DND-41 (cell line): ENCODE measurements around the gene CHMP5.

Experiments used
- ATAC-seq: fragments of 200-7000 bp; cut with Tn5 transposase; 3 replicates; pipeline ENCODE4 v1.9.1; 2021; ENCODE audit warnings: low read depth; ENCODE audit not compliant: insufficient read depth
- DNase-seq: peaks from one replicate; pipeline ENCODE4 v3.0.0-alpha.2; 2020
- H2AFZ ChIP-seq: 2 replicates; pipeline ENCODE4 v1.6.0; 2012; ENCODE audit warnings: low read depth, low read length
- H3K27ac ChIP-seq: 2 replicates; pipeline ENCODE4 v1.5.1; 2012; ENCODE audit warnings: low read length, inconsistent platforms
- H3K27me3 ChIP-seq: fragments of 200-600 bp; sonication (generic); 2 replicates; pipeline ENCODE4 v1.6.0; 2012; ENCODE audit warnings: low read length, mild to moderate bottlenecking, inconsistent platforms; ENCODE audit not compliant: insufficient read depth, poor library complexity
- H3K36me3 ChIP-seq: 2 replicates; pipeline ENCODE4 v1.5.1; 2012; ENCODE audit warnings: low read length, inconsistent platforms; ENCODE audit not compliant: insufficient read depth
- H3K4me1 ChIP-seq: 2 replicates; pipeline ENCODE4 v1.5.1; 2012; ENCODE audit warnings: mild to moderate bottlenecking, low read length; ENCODE audit not compliant: insufficient read depth
- H3K4me2 ChIP-seq: 2 replicates; pipeline ENCODE4 v1.6.0; 2012; ENCODE audit warnings: mild to moderate bottlenecking, moderate library complexity, low read length, inconsistent platforms; ENCODE audit not compliant: insufficient read depth
- H3K4me3 ChIP-seq, 2 experiments: fragments of 200-600 bp in 1 of 2; shearing (Covaris generic) in 1 of 2; 2 replicates each; pipeline ENCODE4 v1.5.1; 2012 to 2016; ENCODE audit warnings: inconsistent platforms in 2 of 2, low read length in 2 of 2, mild to moderate bottlenecking in 2 of 2, low read depth in 1 of 2, moderate library complexity in 1 of 2
- H3K79me2 ChIP-seq: 2 replicates; pipeline ENCODE4 v1.6.0; 2012; ENCODE audit warnings: low read length, inconsistent platforms; ENCODE audit not compliant: insufficient read depth
- H3K9ac ChIP-seq: 2 replicates; pipeline ENCODE4 v1.6.0; 2012; ENCODE audit warnings: low read depth, mild to moderate bottlenecking, inconsistent platforms, low read length, moderate library complexity
- H3K9me3 ChIP-seq: 2 replicates; pipeline ENCODE4 v1.5.1; 2012; ENCODE audit warnings: low read length, moderate library complexity, mild to moderate bottlenecking, inconsistent platforms; ENCODE audit not compliant: insufficient read depth, severe bottlenecking
- H4K20me1 ChIP-seq: 2 replicates; pipeline ENCODE4 v1.6.0; 2012; ENCODE audit warnings: low read length; ENCODE audit not compliant: insufficient read depth
- EZH2 ChIP-seq: IDR thresholded peaks from 3 replicates; pipeline ENCODE4 v1.6.1; 2012; ENCODE audit warnings: borderline replicate concordance, low read depth, mild to moderate bottlenecking, moderate library complexity, low read length, inconsistent platforms; ENCODE audit not compliant: severe bottlenecking
- TF ChIP-seq, protein P1 (sequence below): IDR thresholded peaks from 2 replicates; pipeline ENCODE4 v1.5.1; 2012; ENCODE audit warnings: borderline replicate concordance, low read length, moderate library complexity, mild to moderate bottlenecking; ENCODE audit not compliant: poor library complexity, severe bottlenecking; ENCODE audit errors: extremely low read depth

The CHMP5 gene

DNA sequence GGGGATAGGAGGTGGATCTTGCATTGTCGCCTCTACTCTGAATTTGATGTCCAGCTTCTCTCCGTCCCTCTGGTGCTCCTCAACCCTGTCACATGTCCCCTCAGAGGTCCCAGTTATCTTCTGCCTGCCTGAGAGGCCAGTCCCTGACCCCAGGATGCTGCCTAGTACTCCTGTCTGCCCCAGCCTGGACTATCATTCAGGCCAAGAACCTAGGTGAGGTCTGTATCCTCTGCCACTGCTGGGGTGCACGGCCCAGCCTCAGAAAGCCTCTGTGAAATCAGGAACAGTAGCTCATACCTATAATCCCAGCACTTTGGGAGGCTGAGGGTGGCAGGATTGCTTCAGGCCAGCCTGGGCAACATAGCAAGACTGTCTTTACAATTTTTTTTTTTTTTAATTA lies 16.2 kb upstream of the CHMP5 start:
- H3K27ac ChIP-seq = no peak overlapping the region
- H2AFZ ChIP-seq = no peak overlapping the region
- H4K20me1 ChIP-seq = no peaks in the 10 kb centered on the region
- H3K27me3 ChIP-seq = no peaks in the 10 kb centered on the region
- H3K79me2 ChIP-seq = no peaks in the 10 kb centered on the region
- H3K36me3 ChIP-seq = peaks cover 12% of the 10 kb centered on the region; the same call in 1 of the 2 replicates
- H3K9me3 ChIP-seq = no peaks in the 10 kb centered on the region
- H3K4me3 ChIP-seq = no peak overlapping the region
- TF ChIP-seq, protein P1, sequence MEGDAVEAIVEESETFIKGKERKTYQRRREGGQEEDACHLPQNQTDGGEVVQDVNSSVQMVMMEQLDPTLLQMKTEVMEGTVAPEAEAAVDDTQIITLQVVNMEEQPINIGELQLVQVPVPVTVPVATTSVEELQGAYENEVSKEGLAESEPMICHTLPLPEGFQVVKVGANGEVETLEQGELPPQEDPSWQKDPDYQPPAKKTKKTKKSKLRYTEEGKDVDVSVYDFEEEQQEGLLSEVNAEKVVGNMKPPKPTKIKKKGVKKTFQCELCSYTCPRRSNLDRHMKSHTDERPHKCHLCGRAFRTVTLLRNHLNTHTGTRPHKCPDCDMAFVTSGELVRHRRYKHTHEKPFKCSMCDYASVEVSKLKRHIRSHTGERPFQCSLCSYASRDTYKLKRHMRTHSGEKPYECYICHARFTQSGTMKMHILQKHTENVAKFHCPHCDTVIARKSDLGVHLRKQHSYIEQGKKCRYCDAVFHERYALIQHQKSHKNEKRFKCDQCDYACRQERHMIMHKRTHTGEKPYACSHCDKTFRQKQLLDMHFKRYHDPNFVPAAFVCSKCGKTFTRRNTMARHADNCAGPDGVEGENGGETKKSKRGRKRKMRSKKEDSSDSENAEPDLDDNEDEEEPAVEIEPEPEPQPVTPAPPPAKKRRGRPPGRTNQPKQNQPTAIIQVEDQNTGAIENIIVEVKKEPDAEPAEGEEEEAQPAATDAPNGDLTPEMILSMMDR = no peak
- no peak for TF ChIP-seq EZH2
- ATAC-seq = no peak
- no peak overlapping the region for H3K4me2 ChIP-seq
- no peak overlapping the region for H3K9ac ChIP-seq
- no peaks in the 10 kb centered on the region for H3K4me1 ChIP-seq
- DNase-seq = no peak

DNA sequence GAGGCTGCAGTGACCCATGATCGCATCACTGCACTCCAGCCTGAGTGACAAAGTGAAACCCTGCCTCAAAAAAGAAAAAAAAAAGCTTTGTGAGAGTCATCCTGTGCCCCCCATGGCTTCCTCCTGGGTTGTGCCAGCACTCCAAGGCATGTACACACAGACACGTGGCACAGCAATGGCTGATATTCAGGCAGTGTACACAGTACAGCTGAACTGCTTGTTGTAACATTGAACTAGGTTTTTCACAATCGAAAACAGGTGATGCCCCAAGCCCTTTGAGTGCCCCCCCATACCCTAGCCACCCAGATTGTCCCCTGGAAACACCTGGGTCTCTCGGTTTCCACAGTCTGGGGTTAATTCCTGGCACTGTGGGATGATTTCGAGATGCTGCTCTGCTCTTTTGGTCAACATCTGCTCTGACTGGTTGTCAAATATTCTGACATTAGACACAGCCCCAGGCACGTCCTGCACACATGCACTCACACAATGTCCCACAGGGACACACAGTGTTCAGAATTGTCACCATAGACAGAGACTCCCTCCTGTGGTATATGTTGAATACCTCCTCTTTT lies 15.7 kb upstream of the CHMP5 start:
- Histone ChIP-seq H3K27ac (no peak overlapping the region), H3K79me2 (no peaks in the 10 kb centered on the region), H3K4me3 (no peak overlapping the region), H3K27me3 (no peaks in the 10 kb centered on the region), H3K4me1 (no peaks in the 10 kb centered on the region), H3K9ac (no peak overlapping the region), H3K36me3 (peaks cover 13% of the 10 kb centered on the region; the same call in 1 of the 2 replicates), H3K4me2 (no peak overlapping the region), H2AFZ (no peak overlapping the region), H4K20me1 (no peaks in the 10 kb centered on the region), H3K9me3 (no peaks in the 10 kb centered on the region)
- DNase-seq = no peak
- TF ChIP-seq, protein P1 = no peak
- no peak for TF ChIP-seq EZH2
- ATAC-seq = 0 out of 3 replicates have a peak, but pooled peaks have one; percentile 14

DNA sequence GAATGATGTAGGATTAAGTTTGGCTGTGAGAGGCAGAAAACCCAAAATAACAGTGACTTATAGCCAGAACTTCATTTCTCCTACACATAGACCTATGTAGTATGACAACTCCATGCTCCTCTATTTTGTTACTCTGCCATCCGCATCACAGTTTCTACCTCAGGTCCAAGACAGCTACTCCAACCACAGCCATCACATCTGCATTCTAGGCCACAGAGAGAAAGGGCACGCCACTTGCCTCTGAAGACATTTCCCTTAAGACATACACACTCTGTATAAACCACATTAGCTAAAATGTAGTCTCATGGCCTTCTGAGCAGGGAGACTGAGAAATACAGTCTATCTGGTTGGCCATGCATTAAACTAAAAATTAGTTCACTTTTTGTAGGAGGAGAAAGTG lies 14.9 kb upstream of the CHMP5 start:
- no peak for DNase-seq
- Histone ChIP-seq H3K79me2 (no peaks in the 10 kb centered on the region), H4K20me1 (no peaks in the 10 kb centered on the region), H2AFZ (no peak overlapping the region), H3K4me1 (no peaks in the 10 kb centered on the region), H3K9me3 (no peaks in the 10 kb centered on the region), H3K27me3 (no peaks in the 10 kb centered on the region), H3K27ac (no peak overlapping the region), H3K36me3 (peaks cover 21% of the 10 kb centered on the region), H3K9ac (no peak overlapping the region), H3K4me2 (no peak overlapping the region), H3K4me3 (no peak overlapping the region)
- TF ChIP-seq, protein P1 = no peak
- no peak for TF ChIP-seq EZH2
- ATAC-seq = no peak

DNA sequence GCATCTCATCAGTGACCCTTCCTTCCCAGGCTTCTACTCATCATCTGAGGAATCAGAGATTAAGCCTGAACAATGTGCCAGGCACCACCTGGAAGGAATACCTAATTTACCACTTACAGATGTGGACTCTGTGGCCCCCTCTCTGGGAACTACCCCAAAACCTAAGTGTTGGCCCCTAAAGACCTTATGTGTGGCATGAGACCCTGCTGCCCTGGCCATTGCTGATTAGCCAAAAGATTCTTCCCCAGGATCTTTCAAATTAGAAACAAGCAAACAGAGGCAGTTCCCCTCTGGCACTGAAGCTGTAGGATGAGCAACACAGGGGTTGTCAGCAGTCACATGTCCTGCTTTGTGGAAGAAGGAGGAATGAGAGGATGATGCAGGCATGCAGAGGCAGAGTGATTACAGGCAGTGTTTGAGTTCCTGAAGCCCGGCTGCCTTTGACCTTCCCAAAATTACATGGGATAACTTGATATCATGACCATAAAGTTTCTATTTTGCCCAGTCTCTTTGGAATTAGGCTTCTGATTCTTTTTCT lies 14.3 kb upstream of the CHMP5 start:
- no peaks in the 10 kb centered on the region for H3K27me3 ChIP-seq
- H3K4me3 ChIP-seq = no peak overlapping the region
- H3K4me2 ChIP-seq = no peak overlapping the region
- H3K36me3 ChIP-seq = peaks cover 26% of the 10 kb centered on the region
- ATAC-seq (no peak), DNase-seq (no peak)
- TF ChIP-seq, protein P1 = no peak
- TF ChIP-seq EZH2 = no peak
- no peak overlapping the region for H2AFZ ChIP-seq
- H3K9me3 ChIP-seq = no peaks in the 10 kb centered on the region
- H3K79me2 ChIP-seq = no peaks in the 10 kb centered on the region
- no peaks in the 10 kb centered on the region for H4K20me1 ChIP-seq
- no peaks in the 10 kb centered on the region for H3K4me1 ChIP-seq
- no peak overlapping the region for H3K9ac ChIP-seq
- H3K27ac ChIP-seq = no peak overlapping the region
